Ammon's horn (tissue), 1 donor: ENCODE results near the gene KCNQ4.

Source experiments
- DNase-seq: peaks from one replicate; pipeline ENCODE4 v3.0.0-alpha.2; 2016; ENCODE audit warnings: low spot score

KCNQ4 gene

DNA sequence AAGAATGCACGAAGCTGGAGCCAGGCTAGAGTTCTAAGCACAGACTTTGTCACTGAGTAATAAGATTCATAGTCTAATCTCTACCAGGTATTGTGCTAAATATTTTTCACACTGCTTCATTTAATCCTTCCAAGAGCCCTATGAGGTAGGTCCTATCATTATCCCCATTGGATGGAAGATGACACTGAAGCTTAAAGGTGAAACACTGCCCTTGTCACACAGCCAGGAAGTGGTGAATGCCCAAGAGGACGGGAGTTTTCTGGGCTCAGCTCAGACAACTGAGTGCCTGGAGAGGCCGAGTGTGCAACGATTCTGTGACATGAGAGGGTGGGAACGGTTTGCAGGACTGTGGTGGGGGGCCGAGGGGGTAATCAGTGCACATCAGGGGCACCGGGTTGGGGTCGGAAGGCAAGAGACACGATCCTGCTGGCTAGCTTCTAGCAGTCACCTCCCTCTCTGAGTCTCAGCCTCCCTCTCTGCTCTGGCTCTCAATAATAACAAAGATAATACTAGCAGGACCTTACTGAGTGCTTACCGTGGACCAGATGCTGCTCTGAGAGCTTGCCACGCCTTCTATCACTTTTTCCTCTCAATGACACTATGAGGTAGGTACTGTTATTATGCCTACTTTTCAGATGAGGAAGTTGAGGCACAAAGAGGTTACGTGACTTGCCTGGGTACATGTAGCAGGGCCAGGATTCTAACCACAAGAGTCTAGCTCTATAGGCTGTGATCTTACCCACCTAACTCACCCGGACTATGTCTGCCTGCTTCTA lies 12.4 kb downstream of the KCNQ4 start:
- no peak for DNase-seq

DNA sequence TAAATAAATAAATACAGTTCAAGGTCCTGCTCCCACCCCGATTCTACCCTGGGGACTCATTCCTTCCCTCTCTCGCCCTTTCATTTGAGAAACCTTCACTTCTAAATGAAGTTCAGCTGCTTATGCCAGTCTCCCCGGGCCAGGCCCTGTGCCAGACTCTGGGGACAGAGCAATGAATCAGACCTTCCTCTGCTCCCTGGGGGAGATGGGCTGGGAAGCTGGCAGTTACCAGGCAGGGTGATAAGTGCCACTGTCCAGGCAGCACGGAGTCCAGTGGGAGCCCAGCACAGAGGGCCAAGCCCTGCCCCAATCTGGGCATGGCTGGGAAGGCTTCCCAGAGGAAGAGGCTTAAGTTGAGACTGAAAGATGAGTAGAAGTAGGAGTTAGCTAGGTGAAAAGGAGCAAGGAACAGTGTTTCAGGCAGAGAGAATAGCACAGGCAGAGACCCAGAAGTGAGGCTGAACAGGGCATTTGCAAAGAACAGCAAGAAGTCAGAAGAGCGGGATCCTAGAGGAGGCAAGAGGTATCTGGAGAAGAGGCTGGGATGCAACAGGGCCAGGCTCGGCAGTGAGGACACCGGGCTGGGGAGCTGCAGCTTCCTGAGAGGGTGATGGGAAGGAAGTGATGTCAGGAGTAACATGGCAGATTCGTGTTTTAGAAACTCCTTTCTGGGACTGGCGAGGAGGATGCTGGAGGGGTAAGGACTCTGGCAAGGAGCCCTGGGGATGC lies 13.5 kb downstream of the KCNQ4 start:
- no peak for DNase-seq

GRCh38 chr1:40797668-40798010 lies 14.1 kb downstream of the KCNQ4 start:
- DNase-seq, result no peak

DNA sequence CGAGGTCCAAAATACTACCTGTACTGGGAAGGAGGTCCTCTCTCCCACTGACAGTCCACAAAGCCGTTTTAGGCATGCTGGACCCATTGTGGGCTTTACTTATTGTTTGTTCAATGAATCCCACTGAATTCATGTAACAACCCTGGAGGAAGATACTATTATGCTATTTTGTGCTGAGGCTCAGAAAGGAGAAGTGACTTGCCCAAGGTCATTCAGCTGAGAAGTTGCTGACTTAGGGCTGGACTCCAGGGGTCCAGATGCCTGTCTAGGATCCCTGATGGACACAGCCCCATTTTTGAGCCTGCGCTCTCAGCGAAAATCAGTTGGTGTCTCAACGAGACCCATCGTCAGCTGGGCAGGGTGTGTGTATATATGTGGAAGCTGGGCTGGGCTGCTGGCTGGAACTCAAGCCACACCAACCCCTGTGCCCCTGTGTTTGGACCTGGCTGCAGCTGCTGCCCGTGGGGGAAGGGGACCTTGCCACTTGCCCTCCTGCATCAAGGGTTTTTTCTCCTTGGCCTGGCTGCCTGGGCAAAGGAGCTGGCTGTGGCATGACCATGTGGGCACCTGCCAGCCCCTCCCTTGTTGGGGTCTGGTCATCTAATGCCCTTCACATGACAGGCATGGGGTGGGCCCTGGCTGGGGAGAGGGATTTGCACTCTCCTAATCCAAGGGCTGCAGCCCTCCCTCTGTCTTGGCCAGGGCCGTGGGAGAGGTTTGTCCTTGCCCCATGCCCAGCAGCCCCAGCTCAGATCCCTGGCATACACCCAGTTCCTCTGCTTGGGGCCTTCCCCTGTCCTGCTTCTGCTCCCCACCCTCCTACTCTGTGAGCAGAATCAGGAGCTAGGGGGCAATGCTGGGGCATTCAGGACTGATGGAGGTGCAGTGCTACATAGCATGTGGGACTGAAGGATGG lies 15.0 kb downstream of the KCNQ4 start:
- no peak for DNase-seq

GRCh38 chr1:40799351-40799867 lies 15.8 kb downstream of the KCNQ4 start:
- DNase-seq, result no peak

- DNase-seq, result no peak
Observed at GRCh38 chr1:40801742-40802077, 18.1 kb downstream of the KCNQ4 start.

DNA sequence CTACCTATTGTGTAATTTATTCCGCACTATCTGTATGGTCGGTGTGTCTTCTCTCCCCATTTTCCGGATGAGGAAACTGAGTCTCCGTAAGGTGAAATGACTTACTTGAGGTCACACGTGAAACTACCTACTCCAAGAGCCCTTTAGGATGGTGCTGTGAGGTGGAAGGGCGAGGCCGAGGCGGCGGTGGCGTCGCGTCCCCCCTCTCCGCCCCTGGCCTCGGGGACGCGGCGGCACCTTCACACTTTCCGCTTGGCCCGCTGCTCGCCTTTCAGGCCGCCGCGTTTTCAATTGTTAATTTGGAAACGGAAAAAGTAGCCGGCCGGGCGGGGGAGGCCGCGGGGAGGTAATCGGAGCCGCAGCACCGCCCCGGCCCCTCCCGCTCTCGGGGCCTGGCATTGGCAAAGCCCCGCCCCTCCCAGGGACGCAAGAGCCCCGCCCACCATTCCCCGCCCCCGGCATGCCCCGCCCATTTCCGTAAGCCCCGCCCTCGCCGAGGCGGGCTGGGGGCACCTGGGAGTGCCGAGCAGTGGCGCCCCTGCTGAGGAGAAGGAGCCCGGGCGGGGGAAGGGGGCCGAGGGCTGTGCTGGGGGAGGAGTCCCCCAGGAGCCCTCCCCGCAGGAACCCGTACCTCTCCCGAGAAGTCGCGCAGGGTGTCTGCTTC lies 18.6 kb downstream of the KCNQ4 start:
- DNase-seq, result no peak

GRCh38 chr1:40802742-40803113 lies 19.1 kb downstream of the KCNQ4 start:
- DNase-seq, result no peak

GRCh38 chr1:40803447-40803846 lies 19.9 kb downstream of the KCNQ4 start:
- no peak for DNase-seq

DNA sequence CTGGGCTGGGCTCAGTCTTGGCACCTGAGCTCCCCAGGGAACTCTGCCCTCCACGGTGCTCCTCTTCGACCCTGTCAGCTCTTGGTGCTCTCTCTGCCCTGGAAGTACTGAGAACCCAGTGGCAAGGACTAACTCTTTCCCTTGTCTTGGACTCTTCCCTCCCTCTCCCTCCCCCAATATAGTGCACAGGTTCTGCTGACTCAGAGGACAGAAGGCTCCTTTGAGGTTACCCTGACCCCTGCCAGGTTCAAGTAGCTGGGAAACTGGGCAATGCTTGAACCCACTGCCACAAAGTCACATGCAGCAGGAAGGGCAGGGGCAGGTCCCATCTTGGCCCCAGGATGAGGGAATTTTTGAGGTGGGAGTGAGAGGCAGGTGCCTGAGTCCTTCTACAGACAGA lies 20.3 kb downstream of the KCNQ4 start:
- DNase-seq, result no peak

GRCh38 chr1:40806240-40806639 lies 22.7 kb downstream of the KCNQ4 start:
- no peak for DNase-seq

- DNase-seq, result no peak
Observed at GRCh38 chr1:40806731-40807695, 23.4 kb downstream of the KCNQ4 start.

GRCh38 chr1:40808002-40808401 lies 24.4 kb downstream of the KCNQ4 start:
- no peak for DNase-seq

GRCh38 chr1:40808444-40808843 lies 24.9 kb downstream of the KCNQ4 start:
- DNase-seq, result no peak

GRCh38 chr1:40808909-40809308 lies 25.3 kb downstream of the KCNQ4 start:
- no peak for DNase-seq

DNA sequence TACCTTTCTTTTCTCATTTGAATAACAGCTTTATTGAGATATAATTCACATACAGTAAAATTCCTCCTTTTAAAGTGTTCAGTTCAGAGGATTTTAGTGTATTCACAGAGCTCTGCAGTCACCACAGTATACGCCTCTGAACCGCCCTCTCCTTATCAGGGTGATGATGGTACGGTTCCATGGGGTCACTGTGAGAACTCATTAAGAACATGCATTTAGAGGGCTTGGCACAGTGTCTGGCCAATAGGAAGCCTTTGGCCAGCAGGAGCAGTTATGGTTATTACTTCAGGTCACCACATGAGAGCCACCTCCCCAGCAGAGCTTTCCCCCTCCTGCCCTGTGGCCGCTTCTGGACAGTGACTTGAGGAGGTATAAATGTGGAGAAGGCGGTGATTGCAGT lies 27.3 kb downstream of the KCNQ4 start:
- no peak for DNase-seq

GRCh38 chr1:40815420-40815819 lies 31.8 kb downstream of the KCNQ4 start:
- DNase-seq, result no peak

DNA sequence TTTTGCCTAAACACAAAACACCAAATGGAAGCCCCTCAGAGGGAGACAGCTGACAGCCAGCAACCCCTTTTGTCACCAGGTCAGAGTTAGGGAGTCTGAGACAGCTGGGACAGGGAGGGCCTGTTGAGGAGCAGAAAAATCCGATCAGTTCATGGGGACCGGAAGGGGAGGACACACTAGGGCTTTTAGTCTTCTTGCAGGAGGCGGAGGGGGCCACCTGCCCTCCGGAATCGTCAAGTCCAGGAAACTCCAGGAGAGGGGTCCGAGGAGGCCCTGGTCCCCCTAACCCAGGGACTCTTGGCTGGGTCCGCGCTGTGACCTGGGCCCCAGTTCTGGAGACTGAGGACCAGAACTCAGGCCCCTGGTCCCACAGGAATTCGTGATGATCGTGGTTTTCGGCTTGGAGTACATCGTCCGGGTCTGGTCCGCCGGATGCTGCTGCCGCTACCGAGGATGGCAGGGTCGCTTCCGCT lies 34.2 kb downstream of the KCNQ4 start:
- DNase-seq, result no peak

GRCh38 chr1:40818264-40818961 lies 34.8 kb downstream of the KCNQ4 start:
- DNase-seq, result no peak

- no peak for DNase-seq
Observed at GRCh38 chr1:40819101-40819500, 35.5 kb downstream of the KCNQ4 start.
